Measurements from ENCODE around the gene CDH4. TPM values are rescaled to one million over a fixed set of nuclear protein-coding genes. Genes with fewer than 3 reads are reported as not detected.
A peak's percentile ranks its signal among the peaks of the same experiment; 100 is the strongest.

CDH4 gene
- total and polyA plus RNA-seq, 9 of the 15 experiments (the other 6 are each of a cell fraction or from before 2014, with no cell fraction given) = 0.04 TPM; not detected in 8

GRCh38 chr20:61520893-61521460 lies 268.9 kb downstream of the CDH4 start (continued):
- TF ChIP-seq ZNF609 (CRISPR knock-in tag; IDR thresholded peaks at IDR 0.05; ENCODE audit: borderline replicate concordance) (no peak), ATF3 (IDR thresholded peaks at IDR 0.05) (peak; percentile 72), ATF3 (CRISPR knock-in tag; conservative IDR thresholded peaks at IDR 0.05) (no peak), MTA1 (IDR thresholded peaks at IDR 0.05; ENCODE audit: borderline replicate concordance) (no peak), CBX2 (IDR thresholded peaks at IDR 0.05; ENCODE audit: insufficient read depth, low read length, poor library complexity, severe bottlenecking) (no peak), TCF7L2 (IDR thresholded peaks at IDR 0.05; ENCODE audit: low read depth, low read length) (no peak), ATF6 (CRISPR knock-in tag; IDR thresholded peaks at IDR 0.05) (no peak), MYNN (IDR thresholded peaks at IDR 0.05) (no peak), MYNN (CRISPR knock-in tag; IDR thresholded peaks at IDR 0.05) (no peak), PRDM10 (IDR thresholded peaks at IDR 0.05; ENCODE audit: partially characterized antibody) (no peak)
